ENCODE data around the gene ZNF277.

GRCh38 chr7:112282476-112283188, 76.1 kb downstream of the ZNF277 start:
- TF ChIP-seq CTCF (IDR thresholded peaks at IDR 0.05): no peak
- TF ChIP-seq ZFX (IDR thresholded peaks at IDR 0.05; ENCODE audit: borderline replicate concordance): no peak
